GM10248 (cell line): Measurements from ENCODE around the gene EXOC3L1.
A peak's percentile ranks its signal among the peaks of the same experiment; 100 is the strongest.

Experiments used
- CTCF ChIA-PET: fragments of 300-600 bp; sonication (Branson Sonifier 250); formaldehyde crosslinking; extraction: SDS; loops from one replicate; lab custom pipeline; 2021; ENCODE audit warnings: antibody characterized with exemption; lab: Yijun Ruan, JAX
- POLR2A ChIA-PET: fragments of 350-650 bp; sonication (Branson Sonifier 250); formaldehyde crosslinking; extraction: SDS; loops from one replicate; lab custom pipeline; 2020; ENCODE audit warnings: antibody characterized with exemption; lab: Yijun Ruan, JAX
- DNase-seq: peaks from one replicate; pipeline ENCODE4 v3.0.0; 2012; ENCODE audit errors: extremely low spot score
- CTCF ChIP-seq: IDR thresholded peaks from 2 replicates; pipeline ENCODE4 v1.5.1; 2012; ENCODE audit warnings: mild to moderate bottlenecking, low read depth; ENCODE audit errors: extremely low read depth, missing control alignments, control extremely low read depth

The EXOC3L1 gene

GRCh38 chr16:67190041-67190440 is at the start of gene EXOC3L1:
Gene EXOC3L1 (minus strand): TSS chr16:67190136. CDS start chr16:67189676, 460 bp downstream.
- no peak for TF ChIP-seq CTCF
- ChIA-PET CTCF (interaction anchor here (1.1 to 2.8 kb wide), 8 partner anchors 12 to 174 kb away, joined by 3 to 17 read pairs (median 4); partner anchors contain the start of gene NOL3), POLR2A (interaction anchor here (0.5 kb wide), 1 partner anchor 209 kb away, joined by 3 read pairs; no protein-coding TSS in a partner anchor)
- DNase-seq = no peak

GRCh38 chr16:67238806-67239470 is 49.0 kb upstream of the EXOC3L1 start:
- ChIA-PET CTCF (interaction anchor here (0.7 to 2.4 kb wide), 7 partner anchors 8 to 278 kb away, joined by 3 to 14 read pairs (median 3); partner anchors contain the start of genes CES3, FHOD1, TMEM208 and ZDHHC1), POLR2A (interaction anchor here (0.7 to 0.9 kb wide), 2 partner anchors 8 to 12 kb away, joined by 3 to 5 read pairs; partner anchors contain the start of genes FHOD1 and TMEM208)
- no peak for TF ChIP-seq CTCF
- DNase-seq = no peak

- no peak for DNase-seq
Measured at GRCh38 chr16:67238278-67238575, 48.3 kb upstream of the EXOC3L1 start.

GRCh38 chr16:67237396-67238277 is 47.7 kb upstream of the EXOC3L1 start:
- ChIA-PET POLR2A (interaction anchor here (0.7 to 1.5 kb wide), 2 partner anchors 11 kb away, joined by 3 to 9 read pairs; partner anchors contain the start of gene TMEM208), CTCF (interaction anchor here (1.0 to 2.4 kb wide), 4 partner anchors 9 to 277 kb away, joined by 3 to 14 read pairs (median 7); partner anchors contain the start of genes CES3, FHOD1, TMEM208 and ZDHHC1)
- no peak for TF ChIP-seq CTCF
- DNase-seq = no peak

More at GRCh38 chr16:67238278-67238575, 48.3 kb upstream of the EXOC3L1 start:
- POLR2A ChIA-PET = interaction anchor here (0.7 kb wide), 1 partner anchor 11 kb away, joined by 3 read pairs; the partner anchor contains the start of gene TMEM208
- CTCF ChIA-PET = interaction anchor here (1.0 to 2.4 kb wide), 5 partner anchors 8 to 277 kb away, joined by 3 to 14 read pairs (median 3); partner anchors contain the start of genes CES3, FHOD1, TMEM208 and ZDHHC1
- TF ChIP-seq CTCF = no peak

- CTCF ChIA-PET = interaction anchor here (2.4 to 4.9 kb wide), 2 partner anchors 9 kb away, joined by 14 to 32 read pairs; partner anchors contain the start of genes FHOD1 and TMEM208
- peak; percentile 79 for DNase-seq
- no peak for TF ChIP-seq CTCF
- POLR2A ChIA-PET = interaction anchor here (1.0 to 1.5 kb wide), 2 partner anchors 10 to 11 kb away, joined by 5 to 9 read pairs; partner anchors contain the start of genes FHOD1 and TMEM208
Measured at GRCh38 chr16:67236563-67237395, 46.8 kb upstream of the EXOC3L1 start.
